IMR-90 (cell line): ENCODE measurements around the gene MAEA. TPM values are rescaled to one million over a fixed set of nuclear protein-coding genes. Genes with fewer than 3 reads are reported as not detected.
"Not testable (repeated sequence)": the region's sequence is repeated elsewhere in the genome, so short reads cannot be mapped to it uniquely, and the experiment has no call there.

Experiments
- ATAC-seq: fragments of 200-7000 bp; cut with Tn5 transposase; 2 replicates; pipeline ENCODE4 v1.9.1; 2020; ENCODE audit warnings: low read depth, mild to moderate bottlenecking, moderate library complexity
- BruUV-seq: library from RNA; stranded (reverse); fragments of 400-500 nt; replicated peaks from 2 replicates; lab custom pipeline; 2021; lab: Mats Ljungman, UMichigan
- CTCF ChIA-PET: fragments of 300-600 bp; formaldehyde crosslinking; extraction: SDS; loops from one replicate; lab custom pipeline; 2021; ENCODE audit warnings: antibody characterized with exemption; lab: Yijun Ruan, JAX
- POLR2A ChIA-PET: fragments of 300-600 bp; sonication (Branson Sonifier 250); formaldehyde crosslinking; loops from one replicate; lab custom pipeline; 2022; ENCODE audit warnings: antibody characterized with exemption; ENCODE audit not compliant: unreplicated experiment; lab: Charles Lee
- DNase-seq: peaks from one replicate; pipeline ENCODE4 v3.0.0; 2013
- H2AFZ ChIP-seq: replicated peaks from 2 replicates; pipeline ENCODE3; 2013; ENCODE audit warnings: low read length, mild to moderate bottlenecking; ENCODE audit not compliant: poor library complexity
- H2AK5ac ChIP-seq: 2 replicates; pipeline ENCODE4 v1.6.1; 2013; ENCODE audit warnings: low read depth, low read length, inconsistent platforms
- H2AK9ac ChIP-seq: replicated peaks from 2 replicates; pipeline ENCODE3; 2013; ENCODE audit warnings: mild to moderate bottlenecking, low read depth, low read length, moderate library complexity; ENCODE audit not compliant: poor library complexity
- H2BK120ac ChIP-seq: 2 replicates; pipeline ENCODE4 v1.6.1; 2013; ENCODE audit warnings: low read depth, low read length, inconsistent platforms
- H2BK15ac ChIP-seq: 3 replicates; pipeline ENCODE4 v1.6.1; 2013; ENCODE audit warnings: low read depth, low read length, inconsistent platforms
- H2BK20ac ChIP-seq: 2 replicates; pipeline ENCODE4 v1.6.1; 2013; ENCODE audit warnings: low read depth, mild to moderate bottlenecking, inconsistent platforms, low read length, moderate library complexity
- H2BK5ac ChIP-seq: 2 replicates; pipeline ENCODE4 v1.6.1; 2013; ENCODE audit warnings: mild to moderate bottlenecking, low read depth, low read length, inconsistent platforms; ENCODE audit not compliant: poor library complexity, severe bottlenecking
- H3K14ac ChIP-seq: replicated peaks from 2 replicates; pipeline ENCODE4 v1.6.1; 2013; ENCODE audit warnings: low read depth, low read length, inconsistent platforms
- H3K18ac ChIP-seq: 2 replicates; pipeline ENCODE4 v1.6.1; 2013; ENCODE audit warnings: low read depth, low read length, control low read depth
- H3K23ac ChIP-seq: 2 replicates; pipeline ENCODE4 v1.6.1; 2013; ENCODE audit warnings: low read depth, low read length, inconsistent platforms
- H3K27ac ChIP-seq: 2 replicates; pipeline ENCODE4 v1.5.1; 2013; ENCODE audit warnings: mild to moderate bottlenecking, control low read depth, low read length; ENCODE audit not compliant: insufficient read depth
- H3K27me3 ChIP-seq: 2 replicates; pipeline ENCODE4 v1.6.1; 2013; ENCODE audit warnings: low read length; ENCODE audit not compliant: control insufficient read depth, insufficient read depth
- H3K36me3 ChIP-seq: 2 replicates; pipeline ENCODE4 v1.6.1; 2013; ENCODE audit warnings: low read length, mixed read lengths; ENCODE audit not compliant: control insufficient read depth, insufficient read depth
- H3K4ac ChIP-seq: 2 replicates; pipeline ENCODE4 v1.6.1; 2013; ENCODE audit warnings: low read depth, low read length, inconsistent platforms
- H3K4me1 ChIP-seq: 2 replicates; pipeline ENCODE4 v1.6.1; 2013; ENCODE audit warnings: low read length, mixed read lengths; ENCODE audit not compliant: control insufficient read depth, insufficient read depth
- H3K4me2 ChIP-seq: 2 replicates; pipeline ENCODE4 v1.6.1; 2013; ENCODE audit warnings: low read depth, mild to moderate bottlenecking, control low read depth, low read length, moderate library complexity
- H3K4me3 ChIP-seq: 2 replicates; pipeline ENCODE4 v1.5.1; 2013; ENCODE audit warnings: low read depth, mild to moderate bottlenecking, control low read depth, low read length, moderate library complexity; ENCODE audit not compliant: insufficient read depth
- H3K56ac ChIP-seq: 2 replicates; pipeline ENCODE4 v1.6.1; 2013; ENCODE audit warnings: low read length, inconsistent platforms; ENCODE audit not compliant: insufficient read depth; ENCODE audit errors: extremely low read depth
- H3K79me1 ChIP-seq, 2 experiments: 2 replicates each; pipeline ENCODE4 v1.6.1; 2013; ENCODE audit warnings: low read length in 2 of 2, inconsistent platforms in 1 of 2, low read depth in 1 of 2
- H3K9ac ChIP-seq: 2 replicates; pipeline ENCODE4 v1.6.1; 2013; ENCODE audit warnings: low read depth, low read length, control low read depth
- H3K9me1 ChIP-seq: 2 replicates; pipeline ENCODE4 v1.6.1; 2013; ENCODE audit warnings: low read length, inconsistent platforms; ENCODE audit not compliant: insufficient read depth
- H3K9me3 ChIP-seq: 2 replicates; pipeline ENCODE4 v1.6.1; 2013; ENCODE audit warnings: low read length; ENCODE audit not compliant: control insufficient read depth, insufficient read depth
- H4K20me1 ChIP-seq: 2 replicates; pipeline ENCODE4 v1.6.1; 2013; ENCODE audit warnings: low read length, inconsistent platforms; ENCODE audit not compliant: insufficient read depth
- H4K5ac ChIP-seq: 2 replicates; pipeline ENCODE4 v1.6.1; 2013; ENCODE audit warnings: mild to moderate bottlenecking, low read depth, low read length, control low read depth
- H4K8ac ChIP-seq, 2 experiments: 2 replicates each; pipeline ENCODE4 v1.6.1; 2013; ENCODE audit warnings: low read depth in 2 of 2, low read length in 2 of 2, control low read depth in 1 of 2, inconsistent platforms in 1 of 2
- H4K91ac ChIP-seq: 2 replicates; pipeline ENCODE4 v1.6.1; 2013; ENCODE audit warnings: low read depth, low read length, inconsistent platforms; ENCODE audit not compliant: insufficient read depth
- CEBPB ChIP-seq: IDR thresholded peaks from 2 replicates; pipeline ENCODE4 v1.6.1; 2012; ENCODE audit warnings: low read depth, low read length, improper control_type of control experiment
- NFE2L2 ChIP-seq: fragments of 150-350 bp; IDR thresholded peaks from 2 replicates; pipeline ENCODE4 v1.6.1; 2016; ENCODE audit warnings: low read depth, mild to moderate bottlenecking, low read length
- SMC3 ChIP-seq: fragments of 150-350 bp; IDR thresholded peaks from 2 replicates; pipeline ENCODE4 v1.6.1; 2016; ENCODE audit warnings: low read depth, mild to moderate bottlenecking, antibody characterized with exemption, low read length, moderate library complexity
- WGBS, 2 experiments: methylation state at CpG; one replicate each; pipeline versions ENCODE4 v1.1.5 to v1.1.7; 2013; ENCODE audit warnings: missing lambda C conversion rate in 2 of 2; ENCODE audit not compliant: insufficient read length in 1 of 2; ENCODE audit errors: extremely low coverage in 2 of 2; 5-methylcytosine and 5-hydroxymethylcytosine counted together
- dilution Hi-C: fragments of 300-500 bp; cut with HindIII; formaldehyde crosslinking; loops from one replicate; pipeline ENCODE4 v1.14.3; 2018; ENCODE audit warnings: low sequenced_read_pairs; ENCODE audit not compliant: unreplicated experiment
- in situ Hi-C: fragments of 300-500 bp; cut with MboI; formaldehyde crosslinking; loops from 3 replicates; pipeline ENCODE4 v1.14.3; 2019; ENCODE audit warnings: low sequenced_read_pairs, inconsistent platforms, mixed read lengths
- intact Hi-C: fragments of 100-400 bp; cut with micrococcal nuclease; formaldehyde crosslinking; loops from 2 replicates; pipeline ENCODE4 v1.10.0; 2022
- polyA plus RNA-seq, 3 experiments: library from polyadenylated mRNA; depleted of rRNA; stranded (reverse); fragments of >200 nt; gene quantifications; 2 replicates each; pipeline ENCODE4 v1.2.3, GENCODE V29; 2012; ENCODE audit warnings: low replicate concordance in 1 of 3
- total RNA-seq: library from RNA; depleted of rRNA; stranded (reverse); fragments of >200 nt; gene quantifications from 2 replicates; pipeline ENCODE4 v1.2.3, GENCODE V29; 2012

The MAEA gene
- total and polyA plus RNA-seq, 2 of the 4 experiments (the other 2 are of a cell fraction) = 61.5 to 108 TPM

- in situ Hi-C loops = no loop called here
- H3K36me3 ChIP-seq = peaks cover 6% of the 10 kb centered on the region; the same call in 1 of the 2 replicates
- no peak overlapping the region for H2AK5ac ChIP-seq
- H2AFZ ChIP-seq = no peak overlapping the region
- no peak overlapping the region for H2BK120ac ChIP-seq
- H2BK5ac ChIP-seq = no peak overlapping the region
- peaks cover 4% of the 10 kb centered on the region for H3K4me1 ChIP-seq
- BruUV-seq = no TSS peak
- CTCF ChIA-PET = no interaction called here
- no peak overlapping the region; the same call in 1 of the 2 replicates for H3K4me2 ChIP-seq
- no peak overlapping the region for H4K5ac ChIP-seq
- no peak for DNase-seq
- no peak overlapping the region for H3K9ac ChIP-seq
- no peak overlapping the region for H3K4ac ChIP-seq
- H4K91ac ChIP-seq = no peak overlapping the region
- peaks cover 0 to 41% of the 10 kb centered on the region in 2 experiments; a peak in 2 of 4 replicates for H3K79me1 ChIP-seq
- no peak overlapping the region for H2BK20ac ChIP-seq
- POLR2A ChIA-PET = no interaction called here
- dilution Hi-C loops = no loop called here
- H4K8ac ChIP-seq = no peak overlapping the region
- TF ChIP-seq NFE2L2 (no peak), CEBPB (no peak), SMC3 (no peak)
- no peak overlapping the region for H3K23ac ChIP-seq
- no peak overlapping the region for H2BK15ac ChIP-seq
- no peak overlapping the region for H3K27ac ChIP-seq
- H3K4me3 ChIP-seq = no peak overlapping the region
- no peak overlapping the region for H3K14ac ChIP-seq
- H3K56ac ChIP-seq = no peak overlapping the region
- H3K18ac ChIP-seq = no peak overlapping the region
- intact Hi-C loops = no loop called here
- WGBS, 2 experiments = 86% methylated on average over 5 of the region's 11 CpGs; no CpG with 5 or more reads in 1 of the 2 experiments
- H4K20me1 ChIP-seq = peaks cover 65% of the 10 kb centered on the region
- H3K27me3 ChIP-seq = no peaks in the 10 kb centered on the region
- peaks cover 5% of the 10 kb centered on the region; the same call in 1 of the 2 replicates for H3K9me1 ChIP-seq
- peak overlapping the region; percentile 75 for H2AK9ac ChIP-seq
- ATAC-seq = no peak
- no peaks in the 10 kb centered on the region for H3K9me3 ChIP-seq
Measured at GRCh38 chr4:1291996-1292702, 2.5 kb downstream of the MAEA start.

- peaks cover 70% of the 10 kb centered on the region for H4K20me1 ChIP-seq
- in situ Hi-C loops = not testable (repeated sequence)
Measured at GRCh38 chr4:1292703-1293011, 3.0 kb downstream of the MAEA start.

More at GRCh38 chr4:1292703-1293011, 3.0 kb downstream of the MAEA start:
- H3K4me2 ChIP-seq, H3K18ac ChIP-seq, H2BK120ac ChIP-seq, DNase-seq, H2BK5ac ChIP-seq, H2BK15ac ChIP-seq, H3K4ac ChIP-seq, H3K9me3 ChIP-seq, dilution Hi-C loops, H2AK5ac ChIP-seq, H3K14ac ChIP-seq, H4K91ac ChIP-seq, POLR2A ChIA-PET, H4K5ac ChIP-seq, H3K27me3 ChIP-seq, ATAC-seq, intact Hi-C loops, H3K9me1 ChIP-seq, H3K4me1 ChIP-seq, H3K23ac ChIP-seq, H2BK20ac ChIP-seq, H3K4me3 ChIP-seq, H4K8ac ChIP-seq, H3K27ac ChIP-seq, BruUV-seq, CTCF ChIA-PET, H2AFZ ChIP-seq, H3K9ac ChIP-seq, H3K56ac ChIP-seq, H3K36me3 ChIP-seq: not testable (repeated sequence)
- Histone ChIP-seq H3K79me1 (peaks cover 0 to 46% of the 10 kb centered on the region in 2 experiments; a peak in 2 of 4 replicates), H2AK9ac (peak overlapping the region; percentile 75)
- WGBS, 2 experiments = no CpG with 5 or more reads among the region's 8 CpGs
